GM19397 (cell line): ENCODE results near the gene CPNE5.

Experiments used
- ATAC-seq: cut with Tn5 transposase; IDR thresholded peaks from one replicate; pipeline ENCODE4 v1.9.1; 2021; ENCODE audit warnings: mild to moderate bottlenecking, moderate library complexity; ENCODE audit not compliant: unreplicated experiment

Gene CPNE5

GRCh38 chr6:36837022-36837339 lies 2.3 kb downstream of the CPNE5 start:
- ATAC-seq: no peak

- no peak for ATAC-seq
Observed at GRCh38 chr6:36836111-36837021, 2.9 kb downstream of the CPNE5 start.

- no peak for ATAC-seq
Observed at GRCh38 chr6:36834576-36835341, 4.5 kb downstream of the CPNE5 start.

GRCh38 chr6:36833182-36833789 lies 6.0 kb downstream of the CPNE5 start:
- ATAC-seq: no peak

GRCh38 chr6:36832313-36832712 lies 6.9 kb downstream of the CPNE5 start:
- ATAC-seq: no peak

GRCh38 chr6:36830577-36830976 lies 8.7 kb downstream of the CPNE5 start:
- ATAC-seq: no peak

- ATAC-seq: no peak
Observed at GRCh38 chr6:36829919-36830544, 9.2 kb downstream of the CPNE5 start.

- ATAC-seq: no peak
Observed at GRCh38 chr6:36827261-36828079, 11.8 kb downstream of the CPNE5 start.

- no peak for ATAC-seq
Observed at GRCh38 chr6:36826520-36827227, 12.6 kb downstream of the CPNE5 start.

GRCh38 chr6:36825994-36826393 lies 13.2 kb downstream of the CPNE5 start:
- ATAC-seq: no peak

GRCh38 chr6:36825452-36825851 lies 13.8 kb downstream of the CPNE5 start:
- ATAC-seq: no peak

- no peak for ATAC-seq
Observed at GRCh38 chr6:36824253-36824652, 15.0 kb downstream of the CPNE5 start.

- ATAC-seq: no peak
Observed at GRCh38 chr6:36823421-36824096, 15.7 kb downstream of the CPNE5 start.

GRCh38 chr6:36822506-36823269 lies 16.6 kb downstream of the CPNE5 start:
- ATAC-seq: no peak

- ATAC-seq: no peak
Observed at GRCh38 chr6:36821581-36822335, 17.5 kb downstream of the CPNE5 start.

GRCh38 chr6:36820700-36821580 lies 18.3 kb downstream of the CPNE5 start:
- no peak for ATAC-seq

GRCh38 chr6:36818756-36819155 lies 20.5 kb downstream of the CPNE5 start:
- ATAC-seq: no peak
